Measurements from ENCODE around the gene XXYLT1. TPM values are rescaled to one million over a fixed set of nuclear protein-coding genes. Genes with fewer than 3 reads are reported as not detected.

XXYLT1 gene
- total RNA-seq, 6 experiments from 2014 or later: 1.7 to 6.5 (median 2.1) TPM

DNA sequence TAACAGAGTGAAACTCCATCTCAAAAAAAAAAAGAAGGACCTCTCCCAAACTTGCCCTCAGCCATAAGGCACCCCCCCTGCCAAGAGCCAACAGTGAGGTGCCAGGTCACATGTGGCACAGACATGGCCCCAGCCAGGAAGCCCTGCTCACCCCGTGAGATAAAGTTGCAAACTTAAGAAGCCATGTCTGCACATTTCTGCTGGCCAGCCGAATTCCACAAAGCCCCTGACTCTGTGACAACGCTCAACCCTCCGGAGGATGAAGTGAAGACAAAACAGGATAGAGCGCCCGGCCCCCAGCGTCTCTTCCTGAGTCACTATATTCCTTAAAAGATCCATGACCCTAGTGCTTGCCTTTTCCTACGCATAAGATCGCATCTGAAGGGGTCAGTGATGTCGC is 188.1 kb downstream of the XXYLT1 start:
- no peak overlapping the region for H3K27ac ChIP-seq
- DNase-seq (peak in 1 of 3 donors; percentile 13), ATAC-seq (peak; percentile 15 to 31 (median 19))
- 76% methylated on average over 6 of the region's 10 CpGs for WGBS (ENCODE audit: insufficient coverage, low coverage, low lambda C conversion rate, missing lambda C conversion rate)
- no peaks in the 10 kb centered on the region for H3K27me3 ChIP-seq
- no peaks in the 10 kb centered on the region for H3K4me1 ChIP-seq
- H3K9me3 ChIP-seq: no peaks in the 10 kb centered on the region
- TF ChIP-seq POLR2A (IDR thresholded peaks at IDR 0.05): no peak
- TF ChIP-seq, protein P1, sequence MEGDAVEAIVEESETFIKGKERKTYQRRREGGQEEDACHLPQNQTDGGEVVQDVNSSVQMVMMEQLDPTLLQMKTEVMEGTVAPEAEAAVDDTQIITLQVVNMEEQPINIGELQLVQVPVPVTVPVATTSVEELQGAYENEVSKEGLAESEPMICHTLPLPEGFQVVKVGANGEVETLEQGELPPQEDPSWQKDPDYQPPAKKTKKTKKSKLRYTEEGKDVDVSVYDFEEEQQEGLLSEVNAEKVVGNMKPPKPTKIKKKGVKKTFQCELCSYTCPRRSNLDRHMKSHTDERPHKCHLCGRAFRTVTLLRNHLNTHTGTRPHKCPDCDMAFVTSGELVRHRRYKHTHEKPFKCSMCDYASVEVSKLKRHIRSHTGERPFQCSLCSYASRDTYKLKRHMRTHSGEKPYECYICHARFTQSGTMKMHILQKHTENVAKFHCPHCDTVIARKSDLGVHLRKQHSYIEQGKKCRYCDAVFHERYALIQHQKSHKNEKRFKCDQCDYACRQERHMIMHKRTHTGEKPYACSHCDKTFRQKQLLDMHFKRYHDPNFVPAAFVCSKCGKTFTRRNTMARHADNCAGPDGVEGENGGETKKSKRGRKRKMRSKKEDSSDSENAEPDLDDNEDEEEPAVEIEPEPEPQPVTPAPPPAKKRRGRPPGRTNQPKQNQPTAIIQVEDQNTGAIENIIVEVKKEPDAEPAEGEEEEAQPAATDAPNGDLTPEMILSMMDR (IDR thresholded peaks at IDR 0.05): no peak
- intact Hi-C loops (cut with DNase I): no loop called here
- no peaks in the 10 kb centered on the region for H3K36me3 ChIP-seq
- no peak overlapping the region for H3K4me3 ChIP-seq

DNA sequence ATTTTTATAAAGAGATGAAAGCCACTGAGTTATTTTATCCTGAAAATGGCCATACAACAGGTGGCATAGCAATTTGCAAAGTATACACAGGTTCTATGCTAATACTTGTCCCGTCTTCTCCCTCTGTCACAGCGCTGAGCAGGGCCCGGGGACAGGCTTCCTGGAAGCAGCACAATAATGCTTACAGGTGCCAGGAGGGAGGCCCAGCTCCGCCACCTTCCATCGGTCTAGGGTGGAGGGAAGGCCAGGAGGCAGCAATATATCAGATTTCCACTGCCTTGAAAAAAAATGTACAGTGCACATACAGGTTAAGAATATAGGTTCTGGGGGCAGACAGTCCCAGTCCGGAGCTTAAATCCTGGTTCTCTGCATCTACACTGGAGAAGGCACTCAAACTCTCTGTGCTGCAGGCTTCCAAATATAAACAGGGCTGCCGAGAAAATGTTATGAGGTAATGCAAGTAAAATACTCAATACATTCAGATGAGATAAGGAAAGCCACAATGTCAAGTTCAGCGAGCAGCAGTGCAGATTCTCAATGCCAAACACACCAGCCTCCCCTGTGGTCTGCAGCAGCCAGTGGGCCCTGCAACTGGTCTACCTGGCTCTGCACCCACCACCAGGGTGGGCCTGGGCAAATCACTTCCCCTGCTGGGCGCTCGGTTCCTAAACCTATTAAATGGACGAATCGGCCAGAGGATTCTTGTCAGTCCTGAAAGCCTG is 189.6 kb downstream of the XXYLT1 start:
- peak in 2 of 3 donors; percentile 11 to 38 for DNase-seq
- WGBS (ENCODE audit: insufficient coverage, low coverage, low lambda C conversion rate, missing lambda C conversion rate): 76% methylated on average over 9 of the region's 12 CpGs
- Histone ChIP-seq H3K27me3 (no peaks in the 10 kb centered on the region), H3K4me3 (no peak overlapping the region), H3K4me1 (no peaks in the 10 kb centered on the region), H3K36me3 (no peaks in the 10 kb centered on the region), H3K9me3 (no peaks in the 10 kb centered on the region), H3K27ac (no peak overlapping the region)
- intact Hi-C loops (cut with DNase I): no loop called here
- ATAC-seq: no peak
- TF ChIP-seq, protein P1 (IDR thresholded peaks at IDR 0.05): no peak
- TF ChIP-seq POLR2A (IDR thresholded peaks at IDR 0.05): no peak

DNA sequence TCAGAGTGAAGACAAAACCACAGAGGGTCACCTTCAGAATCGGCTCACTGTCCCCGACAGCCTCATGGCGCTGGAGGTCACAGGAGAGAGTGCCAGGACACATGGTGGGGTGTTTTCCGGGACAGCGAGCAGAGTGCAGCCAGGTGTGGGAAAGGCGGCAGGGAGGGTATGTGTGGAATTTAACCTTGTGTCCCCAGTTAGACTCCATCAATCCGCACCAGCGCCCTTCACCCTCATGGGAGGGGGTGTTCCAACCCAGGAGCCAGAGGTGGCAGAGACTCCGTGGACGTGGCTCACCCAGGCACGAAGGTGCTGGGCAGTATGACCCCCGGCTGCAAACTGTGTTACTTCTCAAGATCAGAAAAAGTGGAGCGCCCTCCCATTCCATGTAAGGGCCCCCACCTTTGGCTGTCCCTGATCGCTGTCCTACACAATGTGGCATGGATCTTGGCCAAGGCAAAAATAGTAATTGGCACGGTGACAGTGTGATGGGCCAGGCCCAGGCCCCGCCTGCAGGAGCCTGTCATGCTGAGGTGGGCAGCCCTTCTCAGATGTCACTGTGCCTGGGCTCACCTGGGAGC is 190.3 kb downstream of the XXYLT1 start:
- ATAC-seq (peak in 2 of 4 donors; percentile 7 to 23), DNase-seq (peak in 2 of 3 donors; percentile 12 to 48)
- Histone ChIP-seq H3K27me3 (no peaks in the 10 kb centered on the region), H3K36me3 (no peaks in the 10 kb centered on the region), H3K9me3 (no peaks in the 10 kb centered on the region), H3K4me3 (no peak overlapping the region), H3K4me1 (no peaks in the 10 kb centered on the region), H3K27ac (no peak overlapping the region)
- intact Hi-C loops (cut with DNase I): no loop called here
- TF ChIP-seq, protein P1 (IDR thresholded peaks at IDR 0.05): no peak
- no peak for TF ChIP-seq POLR2A (IDR thresholded peaks at IDR 0.05)
- 55% methylated on average over 6 of the region's 16 CpGs for WGBS (ENCODE audit: insufficient coverage, low coverage, low lambda C conversion rate, missing lambda C conversion rate)

DNA sequence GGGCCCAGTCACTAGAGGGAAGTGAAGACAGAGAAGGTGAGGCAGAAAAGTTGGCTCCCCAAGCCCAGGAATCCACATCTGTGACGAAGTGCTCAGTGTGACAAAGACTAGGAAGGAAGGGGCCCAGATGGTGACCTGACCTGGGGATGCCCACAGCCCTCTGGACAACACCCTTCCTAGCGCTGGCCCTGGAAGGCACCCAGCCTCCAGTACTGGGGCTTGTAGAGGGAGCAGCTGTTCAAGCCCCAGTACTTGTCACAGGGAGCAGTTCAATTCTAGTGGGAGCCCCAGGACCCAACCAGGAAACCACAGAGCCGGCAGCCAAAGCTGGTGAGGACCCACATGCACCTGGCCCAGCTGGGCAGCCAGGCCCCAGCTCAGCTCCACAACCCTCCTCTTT is 190.8 kb downstream of the XXYLT1 start:
- TF ChIP-seq, protein P1 (IDR thresholded peaks at IDR 0.05): no peak
- TF ChIP-seq POLR2A (IDR thresholded peaks at IDR 0.05): no peak
- H3K27ac ChIP-seq: no peak overlapping the region

More for the DNA sequence above, 190.8 kb downstream of the XXYLT1 start:
- no peaks in the 10 kb centered on the region for H3K27me3 ChIP-seq
- DNase-seq (peak in 2 of 3 donors; percentile 12 to 38), ATAC-seq (no peak)
- 50% methylated on average over 1 of the region's 3 CpGs for WGBS (ENCODE audit: insufficient coverage, low coverage, low lambda C conversion rate, missing lambda C conversion rate)
- no peaks in the 10 kb centered on the region for H3K36me3 ChIP-seq
- no peaks in the 10 kb centered on the region for H3K4me1 ChIP-seq
- H3K9me3 ChIP-seq: no peaks in the 10 kb centered on the region
- H3K4me3 ChIP-seq: no peak overlapping the region
- intact Hi-C loops (cut with DNase I): no loop called here

All from right lobe of liver (tissue), 6 donors.